Measurements from ENCODE around the gene SDK1. TPM values are rescaled to one million over a fixed set of nuclear protein-coding genes. Genes with fewer than 3 reads are reported as not detected.

The SDK1 gene
- total RNA-seq, 1 donor from 2014 or later, result 7.5 TPM

DNA sequence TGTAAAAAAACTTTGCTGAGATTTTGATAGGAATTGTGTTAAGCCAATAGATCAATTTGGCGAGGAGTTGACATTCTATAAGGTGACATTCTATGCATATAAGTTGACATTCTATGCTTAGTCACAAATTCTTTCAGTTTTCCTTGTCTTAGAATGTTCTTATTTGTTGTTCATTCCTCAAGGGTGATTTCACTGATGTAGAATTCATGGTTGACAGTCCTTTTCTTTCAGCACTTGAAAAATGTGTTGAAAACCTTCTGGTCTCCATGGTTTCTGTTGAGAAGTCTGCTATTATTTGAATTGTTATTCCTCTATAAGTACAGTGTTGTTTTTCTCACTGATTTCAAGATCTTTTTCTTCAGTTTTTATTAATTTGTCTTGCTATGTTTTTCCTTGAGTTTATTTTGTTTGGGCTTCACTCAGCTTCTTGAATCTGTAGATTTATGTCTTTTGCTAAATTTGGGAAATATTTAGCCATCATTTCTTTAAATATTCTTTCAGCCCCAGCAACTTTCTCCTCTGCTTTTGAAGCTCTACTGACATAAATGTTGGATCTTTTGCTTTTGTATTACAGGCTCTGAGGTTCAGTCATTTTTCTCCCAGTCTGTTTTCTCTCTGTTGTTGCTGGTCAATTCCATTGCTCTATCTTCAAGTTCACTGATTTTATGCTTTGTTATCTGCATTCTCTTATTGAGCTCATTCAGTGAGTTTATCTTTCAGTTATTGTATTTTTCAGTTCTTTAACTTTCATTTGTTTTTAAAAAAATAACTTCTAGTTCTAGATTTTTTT lies 154.9 kb downstream of the SDK1 start:
- no peak for DNase-seq (ENCODE audit: low spot score)

DNA sequence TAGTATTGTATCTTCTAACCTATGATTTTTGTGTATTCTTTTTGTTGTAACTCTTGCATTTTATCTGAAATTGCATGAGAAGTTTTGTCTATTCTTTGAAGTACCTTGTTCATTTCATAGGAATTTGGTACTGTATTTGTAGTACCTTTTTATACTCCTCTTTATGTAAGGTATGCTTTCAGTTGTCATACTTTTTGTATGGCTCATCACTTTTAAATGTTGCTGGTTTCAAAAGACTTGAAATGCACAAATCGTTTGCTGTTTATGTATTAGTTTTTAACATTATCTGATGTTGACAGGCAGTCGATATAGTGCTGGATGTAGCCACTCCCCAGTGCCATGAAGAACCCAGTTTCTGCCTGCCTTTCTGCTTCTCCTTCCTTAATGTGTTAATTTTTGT lies 158.1 kb downstream of the SDK1 start:
- no peak for DNase-seq (ENCODE audit: low spot score)

DNA sequence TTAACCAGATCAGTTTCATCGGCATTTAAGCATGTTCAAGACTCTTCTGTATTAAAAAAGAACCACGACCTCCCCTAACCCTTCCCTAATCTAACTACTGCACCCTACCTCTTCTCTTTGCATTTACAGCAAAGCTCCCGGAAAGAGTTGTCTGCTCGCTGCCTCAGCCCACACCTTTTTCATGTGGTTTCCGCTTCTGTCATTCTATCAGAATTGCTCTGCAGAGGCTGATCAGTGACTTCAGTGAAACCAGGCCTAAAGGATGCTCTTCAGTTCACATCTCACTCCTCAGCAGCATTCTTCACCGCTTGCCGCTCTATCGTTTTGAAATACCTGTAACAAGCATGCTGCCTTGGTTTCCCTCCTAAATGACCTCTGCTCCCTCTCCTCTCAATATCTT lies 160.9 kb downstream of the SDK1 start:
- DNase-seq (ENCODE audit: low spot score), result no peak

DNA sequence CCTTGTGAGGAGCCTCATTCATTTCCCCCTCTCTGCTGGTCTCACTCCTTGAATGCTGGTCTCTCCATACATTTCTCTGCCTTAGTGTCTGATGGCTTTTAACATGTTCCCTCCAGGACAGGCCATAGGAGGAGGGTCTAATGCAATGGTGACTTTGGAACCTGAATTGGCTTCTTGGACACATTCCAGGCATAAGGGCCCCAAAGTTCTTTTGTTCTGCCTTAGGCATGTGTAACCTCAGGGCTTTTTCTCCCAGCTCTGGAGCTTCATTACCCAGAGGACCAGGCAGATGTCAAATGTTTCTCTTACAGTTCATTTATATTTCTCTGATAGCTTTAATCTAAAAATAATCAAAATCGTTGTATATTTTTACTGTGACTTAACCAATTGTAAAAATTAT lies 162.6 kb downstream of the SDK1 start:
- DNase-seq (ENCODE audit: low spot score), result no peak

DNA sequence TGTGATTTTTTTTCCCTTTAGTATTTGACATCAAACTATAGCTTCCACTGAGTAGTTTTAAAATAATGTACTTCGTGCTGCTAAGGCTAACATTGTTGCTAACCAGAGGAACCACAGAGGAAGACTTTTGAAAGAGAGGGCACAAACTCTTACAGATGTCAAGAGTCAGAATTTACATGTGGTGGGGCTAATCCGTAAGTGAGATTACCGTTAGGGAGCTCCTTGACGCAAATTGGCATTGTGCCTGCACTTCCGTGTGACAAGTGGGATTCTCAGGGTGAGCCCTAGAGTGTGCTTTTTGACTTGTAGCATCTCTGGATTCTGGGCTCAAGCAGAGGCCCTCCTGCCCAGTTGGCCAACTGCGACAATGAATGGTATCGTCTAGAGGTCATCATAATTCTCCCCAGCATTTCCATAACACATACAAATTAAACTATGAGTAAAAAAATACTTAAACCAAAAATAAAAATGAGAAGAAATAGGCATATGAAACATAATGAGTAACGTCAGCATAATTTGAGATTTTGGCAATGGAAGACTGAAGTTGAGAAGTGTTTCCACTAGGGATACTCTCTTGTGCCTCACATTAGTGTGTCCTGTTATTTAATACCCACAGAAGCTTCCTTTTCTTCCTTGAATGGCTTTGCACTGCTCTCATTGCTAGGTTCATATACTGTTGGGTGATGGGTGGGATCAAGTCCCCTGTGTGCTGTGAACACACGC lies 164.0 kb downstream of the SDK1 start:
- no peak for DNase-seq (ENCODE audit: low spot score)

DNA sequence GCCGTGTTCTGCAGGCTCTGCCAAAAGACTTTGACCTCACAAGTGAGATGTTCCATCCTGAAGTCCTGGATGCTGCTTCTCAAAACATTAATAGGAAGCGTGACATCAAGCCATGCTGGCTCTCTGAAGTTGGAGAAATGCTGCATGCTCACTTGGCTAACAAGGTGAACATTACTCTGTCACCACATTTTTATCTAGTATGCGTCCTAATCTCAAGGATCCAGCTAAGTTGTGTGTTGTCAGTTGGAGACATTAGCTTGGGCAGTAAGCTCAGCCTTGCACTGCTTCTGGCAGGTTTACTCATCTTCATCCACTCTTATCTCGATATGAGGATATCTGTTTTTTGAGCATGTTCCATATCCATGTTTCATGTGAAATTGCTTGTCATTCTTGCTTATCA lies 165.2 kb downstream of the SDK1 start:
- DNase-seq (ENCODE audit: low spot score), result no peak

DNA sequence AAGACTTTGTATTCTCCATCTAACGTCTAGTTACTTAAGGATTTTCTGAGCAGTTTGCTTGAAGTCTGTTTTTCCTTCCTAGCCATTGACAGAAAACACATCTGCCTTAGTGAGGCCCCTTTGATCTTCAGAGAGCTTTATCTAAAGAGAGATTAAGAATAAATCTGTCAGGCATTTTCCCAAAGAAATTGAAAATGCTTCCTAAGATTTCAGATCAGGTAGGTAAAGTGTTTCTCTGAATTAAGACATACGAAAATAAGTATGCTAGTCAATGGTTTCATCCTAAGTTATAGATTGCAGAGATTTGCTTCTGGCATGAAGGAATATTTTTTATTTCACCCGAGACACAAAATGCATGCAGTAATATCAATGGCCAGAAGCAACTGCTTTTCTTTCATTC lies 168.6 kb downstream of the SDK1 start:
- DNase-seq (ENCODE audit: low spot score), result no peak

DNA sequence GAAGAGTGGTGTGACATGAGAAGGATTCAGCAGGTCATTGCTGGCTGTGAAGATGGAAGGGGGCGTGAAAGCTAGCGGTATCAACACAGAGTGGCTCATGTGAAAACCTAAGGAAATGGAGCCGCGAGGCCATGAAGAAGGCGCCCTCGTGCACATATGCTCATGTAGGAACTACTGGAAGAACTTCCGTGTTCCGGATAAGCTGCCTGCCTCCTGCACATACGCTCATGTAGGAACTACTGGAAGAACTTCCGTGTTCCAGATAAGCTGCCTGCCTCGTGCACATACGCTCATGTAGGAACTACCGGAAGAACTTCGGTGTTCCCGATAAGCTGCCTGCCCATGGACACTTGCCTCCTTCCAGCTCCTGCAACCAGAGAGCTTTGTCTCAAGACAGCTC lies 179.1 kb downstream of the SDK1 start:
- DNase-seq (ENCODE audit: low spot score), result no peak

DNA sequence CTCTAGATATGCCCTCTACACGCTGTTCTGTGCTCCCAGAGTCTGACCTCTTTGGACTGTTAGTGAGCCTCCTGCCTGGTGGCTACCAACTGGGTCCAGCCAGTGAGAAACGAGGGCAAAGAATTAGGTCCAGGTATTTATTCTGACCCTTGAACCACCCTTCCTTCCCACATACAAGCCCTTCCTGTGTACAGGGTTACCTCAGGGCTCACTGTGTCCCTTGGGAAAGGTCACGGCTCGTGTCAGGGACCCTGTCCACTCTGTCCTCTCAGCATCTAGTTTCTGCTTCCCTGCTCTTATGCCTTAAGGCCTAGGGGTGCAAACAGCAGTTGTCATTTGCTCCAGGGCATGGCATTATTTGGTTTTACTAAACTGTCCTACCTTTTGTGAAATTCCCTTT lies 180.4 kb downstream of the SDK1 start:
- DNase-seq (ENCODE audit: low spot score), result no peak

DNA sequence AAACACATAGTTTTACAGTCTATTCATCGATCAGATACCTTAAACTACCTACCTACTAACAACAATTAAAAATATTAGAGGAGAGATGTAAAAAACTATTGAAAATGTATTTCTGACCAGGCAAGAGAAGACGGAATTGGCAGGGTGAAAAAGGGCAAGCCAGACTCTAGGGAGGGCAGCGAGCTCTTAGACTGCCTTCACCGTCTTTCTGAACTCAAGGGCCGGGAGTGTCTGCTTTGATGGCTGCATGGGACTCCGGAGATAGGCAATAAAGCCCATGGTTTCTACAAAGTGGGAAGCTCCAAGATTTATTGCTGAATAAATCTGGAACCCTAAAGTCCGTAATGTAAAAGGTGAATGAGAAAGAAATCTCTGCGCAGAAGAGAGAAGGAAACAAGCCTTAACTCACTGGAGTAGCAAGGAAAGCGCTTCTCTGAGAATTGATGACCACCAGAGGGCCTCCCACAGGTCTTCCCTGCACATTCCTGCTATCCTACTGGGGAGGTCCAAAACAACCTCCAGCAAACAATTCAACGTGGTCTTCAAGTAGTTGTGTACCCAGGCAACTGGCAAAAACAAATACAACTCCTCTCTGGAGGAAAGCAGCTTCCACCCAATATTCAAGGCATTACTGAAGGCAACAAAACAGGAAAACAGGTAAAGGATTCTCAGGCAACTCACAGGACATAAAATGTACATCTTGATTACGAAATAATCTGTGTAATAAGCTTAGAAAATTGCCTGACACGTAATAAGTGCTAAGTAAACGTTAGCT lies 181.3 kb downstream of the SDK1 start:
- no peak for DNase-seq (ENCODE audit: low spot score)

DNA sequence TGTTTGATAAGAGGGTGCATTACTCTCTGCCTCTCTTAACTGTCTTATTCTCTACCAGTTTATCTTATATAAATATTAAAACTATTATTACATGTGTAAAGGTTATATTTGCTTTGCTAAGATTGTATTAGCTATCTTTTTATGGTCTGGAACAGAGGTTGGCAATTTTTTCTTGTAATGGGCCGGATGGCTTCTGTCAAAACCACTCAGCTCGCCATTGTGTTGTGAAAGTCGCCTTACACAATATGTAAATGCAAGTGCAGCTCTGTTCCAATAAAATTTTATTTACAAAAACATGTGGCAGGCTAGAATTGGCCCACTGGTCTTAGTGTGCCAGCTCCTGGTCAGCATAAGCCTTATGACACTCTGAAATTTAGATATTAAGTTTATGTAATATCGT lies 185.8 kb downstream of the SDK1 start:
- DNase-seq (ENCODE audit: low spot score), result no peak

DNA sequence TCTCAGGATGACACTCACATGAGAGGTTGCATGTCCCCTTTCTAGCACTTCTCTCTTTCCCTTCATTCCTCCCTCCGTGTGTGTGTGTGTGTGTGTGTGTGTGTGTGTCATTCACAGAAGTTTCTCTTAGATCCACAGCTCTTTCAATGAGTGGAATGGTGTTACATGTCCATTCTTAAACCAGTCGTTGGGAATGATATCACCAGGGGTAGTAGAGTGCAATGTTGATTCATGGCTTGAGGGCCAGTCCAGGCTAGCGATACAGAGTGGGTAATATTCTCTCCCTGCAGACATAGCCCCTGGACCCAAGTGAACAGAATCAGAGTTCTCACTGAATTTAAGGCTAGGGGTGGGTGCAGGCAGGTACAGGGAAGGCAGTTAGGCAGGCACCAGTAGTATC lies 187.8 kb downstream of the SDK1 start:
- no peak for DNase-seq (ENCODE audit: low spot score)

DNA sequence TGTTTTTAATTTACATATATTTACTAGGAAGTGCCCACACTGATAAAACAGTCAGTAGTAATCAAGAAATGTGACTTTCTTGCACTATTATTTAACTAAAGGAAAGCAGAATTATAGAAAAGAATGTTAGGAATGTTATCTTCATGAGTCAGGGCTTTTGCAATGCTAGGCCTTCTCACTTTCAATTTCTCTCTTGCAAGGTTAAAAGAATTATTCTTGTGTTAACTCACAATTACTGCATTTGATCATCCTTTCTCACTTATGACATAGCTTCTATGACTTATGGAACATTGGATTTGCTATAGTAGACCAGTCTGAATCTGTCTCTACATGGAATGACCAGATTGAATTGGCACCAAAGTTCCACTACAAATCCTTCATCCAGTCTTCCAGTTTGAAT lies 192.4 kb downstream of the SDK1 start:
- no peak for DNase-seq (ENCODE audit: low spot score)

DNA sequence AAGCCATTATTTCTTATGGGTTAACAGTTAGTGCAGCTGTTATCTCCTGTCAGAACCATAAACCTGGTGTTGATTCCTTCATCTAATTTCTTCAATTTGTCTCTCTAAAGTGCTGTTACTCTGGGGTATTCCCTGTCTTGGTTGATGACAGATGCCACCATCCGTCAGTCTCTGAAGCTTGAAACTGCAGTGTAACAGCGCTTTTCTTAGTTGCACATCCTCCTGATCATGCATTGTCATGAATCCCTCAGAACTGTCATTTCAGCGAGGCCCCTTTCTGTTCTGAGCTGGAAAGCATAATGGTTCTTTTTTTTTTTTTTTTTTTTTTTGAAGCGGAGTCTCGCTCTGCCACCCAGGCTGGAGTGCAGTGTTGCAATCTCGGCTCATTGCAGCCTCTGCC lies 193.9 kb downstream of the SDK1 start:
- DNase-seq (ENCODE audit: low spot score), result no peak

DNA sequence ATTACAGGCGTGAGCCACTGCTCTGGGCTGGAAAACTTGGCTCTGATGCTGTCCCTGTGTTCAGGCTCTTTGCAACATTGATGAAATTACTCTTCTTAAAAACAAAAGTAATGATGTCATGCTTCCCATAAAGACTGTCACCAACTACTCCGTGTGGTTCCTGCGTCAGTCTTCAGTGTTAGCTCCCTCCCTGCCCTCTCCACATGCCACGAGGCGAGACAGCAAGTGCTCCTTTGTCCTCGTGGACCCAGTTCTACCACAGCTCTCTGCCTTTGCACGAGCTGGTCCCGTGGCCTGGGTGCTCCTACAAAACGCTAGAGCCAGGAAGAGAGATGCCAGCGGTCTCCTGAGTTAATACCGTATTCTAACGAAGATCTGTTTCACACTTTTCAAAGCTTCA lies 194.5 kb downstream of the SDK1 start:
- no peak for DNase-seq (ENCODE audit: low spot score)

DNA sequence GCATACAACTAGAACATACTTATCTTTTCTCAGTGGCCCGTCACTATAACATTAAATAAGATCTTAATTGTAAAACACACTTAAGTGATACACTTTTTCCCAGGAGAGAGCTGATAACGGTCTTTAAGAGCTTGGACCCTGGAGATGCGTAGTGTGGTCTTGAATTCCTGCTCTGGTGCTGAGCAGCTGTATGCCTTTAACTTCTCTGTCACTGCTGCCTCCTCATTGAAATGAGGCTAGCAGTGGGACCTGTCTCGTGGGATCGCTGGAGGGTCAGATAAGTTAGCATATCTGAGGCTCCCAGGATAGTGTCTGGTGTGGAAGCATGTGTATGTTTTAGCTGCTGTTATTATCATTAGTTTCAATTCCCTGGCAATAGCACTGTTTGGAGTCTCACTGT lies 194.9 kb downstream of the SDK1 start:
- no peak for DNase-seq (ENCODE audit: low spot score)

DNA sequence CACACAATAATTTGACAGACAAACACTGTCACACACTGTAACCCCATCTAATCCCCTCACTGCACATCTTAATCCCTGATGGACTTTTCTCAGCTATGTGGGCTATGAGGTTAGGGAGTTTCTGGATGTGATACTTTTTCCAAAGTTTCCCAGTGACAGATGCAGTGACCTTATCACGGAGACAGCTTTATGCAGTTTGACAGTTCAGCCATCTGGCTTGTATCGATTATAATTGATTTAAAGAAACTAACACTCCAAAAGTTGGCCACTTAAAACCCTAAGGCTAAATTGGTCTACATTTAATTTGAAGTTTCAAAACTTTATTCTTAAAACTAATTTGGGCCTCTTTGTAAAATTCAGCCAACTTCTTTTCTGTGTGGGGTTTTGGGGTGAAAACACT lies 196.7 kb downstream of the SDK1 start:
- DNase-seq (ENCODE audit: low spot score), result no peak

DNA sequence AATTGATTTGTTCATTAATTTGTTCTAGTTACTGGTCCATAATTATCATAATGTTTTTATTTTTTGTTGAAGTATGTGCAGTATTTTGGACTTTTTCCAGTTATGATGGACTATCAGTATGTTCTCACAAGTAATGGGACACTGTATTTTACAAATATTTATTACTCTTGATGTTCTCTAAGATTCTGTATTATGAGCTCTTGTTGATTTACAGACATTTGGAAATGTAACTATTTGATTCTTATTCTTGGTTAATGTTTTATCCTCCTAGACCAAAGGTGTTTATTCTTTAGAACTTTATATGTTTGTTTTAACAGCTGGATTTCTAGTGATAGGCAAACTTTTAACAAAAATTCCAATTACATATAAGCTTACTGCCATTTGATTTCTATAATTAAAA lies 200.6 kb downstream of the SDK1 start:
- DNase-seq (ENCODE audit: low spot score), result no peak

DNA sequence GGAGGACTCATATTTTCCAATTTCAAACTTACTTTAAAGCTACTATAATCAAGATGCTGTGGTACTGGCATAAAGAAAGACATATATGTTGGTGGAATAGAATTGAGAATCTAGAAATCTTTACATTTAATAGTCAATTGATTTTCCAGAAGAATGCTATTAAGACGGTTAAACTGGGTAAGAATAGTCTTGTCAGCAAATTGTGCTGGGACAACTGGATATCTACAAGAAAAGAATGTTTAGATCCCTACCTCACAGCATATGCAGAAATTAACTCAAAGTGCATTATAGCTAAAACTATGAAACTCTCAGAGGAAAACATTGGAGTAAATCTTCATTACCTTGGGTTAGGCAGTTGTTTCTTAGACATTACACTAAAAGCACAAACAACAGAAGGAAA lies 203.3 kb downstream of the SDK1 start:
- DNase-seq (ENCODE audit: low spot score), result no peak

DNA sequence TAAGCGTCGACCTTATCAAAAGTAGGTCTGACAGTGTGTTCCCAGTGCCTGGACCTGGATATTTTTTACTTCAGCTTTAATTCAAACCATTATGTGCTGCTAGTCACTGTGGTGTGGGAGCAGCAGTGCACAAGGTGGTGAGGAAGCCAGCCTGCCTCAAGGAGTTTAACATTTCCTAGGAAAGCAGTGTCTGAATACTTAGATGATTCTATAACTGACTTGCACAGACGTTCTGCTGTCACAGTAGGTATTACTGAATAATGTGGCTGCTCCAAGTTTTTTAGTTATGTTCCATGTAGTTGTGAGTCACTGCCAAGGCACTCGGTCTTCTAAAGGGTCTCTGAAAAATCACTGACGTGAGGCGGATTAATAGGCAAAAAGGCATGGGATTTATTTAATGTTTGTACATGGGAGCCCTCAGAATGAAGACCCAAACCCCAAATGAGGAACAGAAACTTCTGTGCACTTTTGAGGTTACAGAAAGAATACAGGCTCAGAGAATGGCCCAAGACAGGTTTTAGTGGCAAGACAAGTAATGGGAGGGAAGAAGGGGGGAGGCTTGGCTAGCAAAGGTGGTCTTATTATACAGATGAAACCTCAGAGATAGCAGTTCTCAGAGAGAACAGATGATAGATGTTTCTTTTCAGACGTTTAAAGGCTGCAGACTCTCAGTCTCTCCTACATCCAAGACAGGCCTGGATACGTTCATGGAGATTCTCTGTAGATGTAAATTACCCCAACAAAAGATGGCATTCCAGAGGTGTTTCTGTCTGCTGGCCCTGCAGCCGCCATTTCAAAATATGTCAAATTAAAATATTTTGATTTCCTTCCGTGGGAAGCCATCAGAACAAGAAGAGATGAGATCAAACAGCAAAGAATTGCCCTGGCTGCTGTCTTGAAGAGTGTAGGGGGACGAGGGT lies 209.3 kb downstream of the SDK1 start:
- DNase-seq (ENCODE audit: low spot score), result no peak

DNA sequence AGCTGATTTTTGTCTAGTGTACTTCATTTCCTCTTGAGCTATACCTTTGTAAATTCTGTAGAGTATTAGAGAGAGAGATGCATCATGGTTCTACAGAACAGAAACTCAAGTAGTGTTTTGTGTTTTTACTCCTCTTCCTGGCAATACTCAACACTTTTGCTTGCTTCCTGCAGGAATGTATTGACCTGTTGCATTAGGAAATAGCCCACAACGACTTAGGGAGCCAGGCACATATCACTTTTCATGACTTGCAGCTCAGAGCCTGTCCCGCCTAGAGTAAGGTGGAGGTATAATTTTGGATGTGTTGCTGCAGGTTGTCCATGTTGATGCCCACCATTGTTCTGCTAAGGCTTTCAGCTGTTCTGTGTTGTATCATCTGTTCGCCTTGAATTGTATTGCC lies 216.3 kb downstream of the SDK1 start:
- DNase-seq (ENCODE audit: low spot score), result no peak

Data from mesenteric fat pad (tissue), 1 donor.